SU-DHL-6 (cell line): ENCODE data around the gene TMEM119.

Experiments used
- H2AFZ ChIP-seq: fragments of 200-600 bp; sonication (generic); 2 replicates; pipeline ENCODE4 v1.6.1; 2014; ENCODE audit warnings: low read depth, mild to moderate bottlenecking, moderate library complexity, mixed read lengths, antibody characterized with exemption, low read length; ENCODE audit not compliant: severe bottlenecking
- H3F3A ChIP-seq: fragments of 200-600 bp; shearing (Covaris generic); 2 replicates; pipeline ENCODE4 v1.6.0; 2016; ENCODE audit warnings: antibody characterized with exemption, mild to moderate bottlenecking; ENCODE audit not compliant: insufficient read depth
- H3K27ac ChIP-seq: fragments of 200-600 bp; sonication (generic); 2 replicates; pipeline ENCODE4 v1.5.1; 2016; ENCODE audit warnings: low read depth, mild to moderate bottlenecking, low read length, moderate library complexity, mixed read lengths
- H3K27me3 ChIP-seq: fragments of 200-600 bp; sonication (generic), shearing (Covaris generic); 2 replicates; pipeline ENCODE4 v1.6.0; 2014; ENCODE audit warnings: mild to moderate bottlenecking, low read length
- H3K36me3 ChIP-seq: fragments of 200-600 bp; sonication (generic); 2 replicates; pipeline ENCODE4 v1.6.1; 2014; ENCODE audit warnings: mild to moderate bottlenecking, low read length, mixed read lengths
- H3K4me2 ChIP-seq: fragments of 300-600, 200-600 bp; shearing (Covaris generic), sonication (generic); 2 replicates; pipeline ENCODE4 v1.6.0; 2014; ENCODE audit warnings: low read length, low read depth, mild to moderate bottlenecking; ENCODE audit not compliant: poor library complexity, severe bottlenecking
- H3K4me3 ChIP-seq: fragments of 200-600 bp; sonication (generic); 2 replicates; pipeline ENCODE4 v1.5.1; 2014; ENCODE audit warnings: antibody characterized with exemption, low read length, mild to moderate bottlenecking, mixed read lengths; ENCODE audit not compliant: insufficient read depth, poor library complexity, severe bottlenecking
- H3K79me2 ChIP-seq: fragments of 200-600 bp; sonication (generic); 2 replicates; pipeline ENCODE4 v1.6.1; 2014; ENCODE audit warnings: mild to moderate bottlenecking, low read length, moderate library complexity; ENCODE audit not compliant: insufficient read depth
- H3K9ac ChIP-seq: fragments of 200-600 bp; sonication (generic); 2 replicates; pipeline ENCODE4 v1.7.0; 2014; ENCODE audit warnings: mild to moderate bottlenecking, low read length
- H3K9me2 ChIP-seq: fragments of 200-600 bp; sonication (generic); replicated peaks from 2 replicates; pipeline ENCODE4 v1.6.1; 2014; ENCODE audit warnings: low read length; ENCODE audit not compliant: insufficient read depth
- H3K9me3 ChIP-seq: fragments of 200-600 bp; sonication (generic); 2 replicates; pipeline ENCODE4 v1.6.1; 2014; ENCODE audit warnings: low read length, mixed read lengths; ENCODE audit not compliant: insufficient read depth
- H4K20me1 ChIP-seq: fragments of 200-600 bp; sonication (generic); 2 replicates; pipeline ENCODE4 v1.6.1; 2014; ENCODE audit warnings: low read depth, mild to moderate bottlenecking, antibody characterized with exemption, low read length, moderate library complexity, mixed read lengths
- CTCF ChIP-seq: fragments of 200-600 bp; sonication (generic); IDR thresholded peaks from one replicate; pipeline ENCODE4 v1.5.1; 2017; ENCODE audit warnings: antibody characterized with exemption, mild to moderate bottlenecking, low read length, moderate library complexity; ENCODE audit not compliant: insufficient read depth, poor library complexity, severe bottlenecking
- EZH2phosphoT487 ChIP-seq: fragments of 200-600 bp; sonication (generic), shearing (Covaris generic); conservative IDR thresholded peaks from 2 replicates; pipeline ENCODE4 v1.6.1; 2018; ENCODE audit warnings: mild to moderate bottlenecking, antibody characterized with exemption, low read length, moderate library complexity, mixed read lengths

Gene TMEM119

DNA sequence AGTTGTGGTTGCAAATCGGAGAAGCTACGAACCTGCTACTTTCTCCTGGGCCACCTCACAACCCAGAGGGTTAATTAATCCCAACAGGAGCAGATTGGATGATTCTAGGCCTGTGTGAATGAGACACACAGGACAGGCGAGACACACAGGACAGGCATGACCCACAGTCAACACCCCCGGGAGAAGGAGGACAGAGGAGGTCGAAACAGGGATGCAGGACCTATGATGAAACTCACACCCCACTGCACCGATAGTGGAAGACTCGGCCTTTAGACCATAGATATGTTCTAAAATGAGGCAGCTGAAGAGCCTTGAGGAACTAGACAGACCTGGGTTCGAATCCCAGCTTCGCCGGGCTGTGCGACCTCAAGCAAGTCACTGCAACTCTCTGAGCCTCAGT, 11.6 kb downstream of the TMEM119 start:
- H4K20me1 ChIP-seq = no peaks in the 10 kb centered on the region
- no peak overlapping the region for H3K9ac ChIP-seq
- no peaks in the 10 kb centered on the region for H3K36me3 ChIP-seq
- no peak overlapping the region for H3K4me2 ChIP-seq
- H3K27me3 ChIP-seq = no peaks in the 10 kb centered on the region
- H3F3A ChIP-seq = no peaks in the 10 kb centered on the region
- H2AFZ ChIP-seq = no peak overlapping the region
- H3K27ac ChIP-seq = no peak overlapping the region
- no peaks in the 10 kb centered on the region for H3K9me2 ChIP-seq
- no peaks in the 10 kb centered on the region for H3K79me2 ChIP-seq
- H3K9me3 ChIP-seq = no peaks in the 10 kb centered on the region
- TF ChIP-seq EZH2phosphoT487 = no peak
- no peak for TF ChIP-seq CTCF
- H3K4me3 ChIP-seq = no peak overlapping the region

GRCh38 chr12:108585864-108586263, 12.0 kb downstream of the TMEM119 start:
- H3F3A ChIP-seq = no peaks in the 10 kb centered on the region
- H3K9me3 ChIP-seq = no peaks in the 10 kb centered on the region
- H3K4me3 ChIP-seq = no peak overlapping the region
- no peaks in the 10 kb centered on the region for H3K27me3 ChIP-seq
- H3K27ac ChIP-seq = no peak overlapping the region
- H2AFZ ChIP-seq = no peak overlapping the region
- no peaks in the 10 kb centered on the region for H3K79me2 ChIP-seq
- no peak overlapping the region for H3K9ac ChIP-seq
- H3K4me2 ChIP-seq = no peak overlapping the region
- H3K36me3 ChIP-seq = no peaks in the 10 kb centered on the region
- no peak for TF ChIP-seq EZH2phosphoT487
- TF ChIP-seq CTCF = no peak
- no peaks in the 10 kb centered on the region for H4K20me1 ChIP-seq
- no peaks in the 10 kb centered on the region for H3K9me2 ChIP-seq

GRCh38 chr12:108584456-108585065, 13.3 kb downstream of the TMEM119 start:
- Histone ChIP-seq H3K4me2 (no peak overlapping the region), H3K9ac (no peak overlapping the region), H3K9me2 (no peaks in the 10 kb centered on the region), H3K9me3 (no peaks in the 10 kb centered on the region), H3K79me2 (no peaks in the 10 kb centered on the region), H3F3A (no peaks in the 10 kb centered on the region), H3K27ac (no peak overlapping the region), H4K20me1 (no peaks in the 10 kb centered on the region), H2AFZ (no peak overlapping the region), H3K27me3 (no peaks in the 10 kb centered on the region), H3K36me3 (no peaks in the 10 kb centered on the region), H3K4me3 (no peak overlapping the region)
- TF ChIP-seq CTCF (no peak), EZH2phosphoT487 (no peak)
